Measurements from ENCODE around the gene OVCA2. TPM values are rescaled to one million over a fixed set of nuclear protein-coding genes. Genes with fewer than 3 reads are reported as not detected.

Gene OVCA2
- total and polyA plus RNA-seq, 2 donors (not counting 3 experiments of a cell fraction or from before 2014, with no cell fraction given) = 41.3 to 84.2 TPM

- H3K27ac ChIP-seq (ENCODE audit: insufficient read depth, low read depth, low read length) = no peak overlapping the region
- no peaks in the 10 kb centered on the region for H3K9me1 ChIP-seq (replicated peaks; ENCODE audit: control insufficient read depth, extremely low read depth, insufficient read depth, low read length)
- H3K36me3 ChIP-seq (ENCODE audit: control insufficient read depth in 2 of 2, extremely low read depth in 1 of 2, insufficient read depth in 2 of 2, low read length in 2 of 2) = peaks cover 5 to 9% of the 10 kb centered on the region in 2 experiments
- no peak overlapping the region for H3K4me3 ChIP-seq (replicated peaks in 1 of 3; ENCODE audit: insufficient read depth in 1 of 3, low read depth in 1 of 3, low read length in 3 of 3)
- H3K79me2 ChIP-seq (ENCODE audit: control insufficient read depth, insufficient read depth, low read length) = peaks cover 17% of the 10 kb centered on the region
- ChIA-PET CTCF (interaction anchor here (1.0 to 1.3 kb wide), 2 partner anchors 135 to 201 kb away, joined by 3 to 8 read pairs; no protein-coding TSS in a partner anchor), POLR2A (interaction anchor here (0.7 kb wide), 1 partner anchor 201 kb away, joined by 7 read pairs; no protein-coding TSS in a partner anchor)
- peaks cover 7% of the 10 kb centered on the region for H3K4me1 ChIP-seq (ENCODE audit: control insufficient read depth, extremely low read depth, insufficient read depth, low read length)
- dilution Hi-C loops (cut with MboI; ENCODE audit: extremely low pct_ligation_motif_present, low sequenced_read_pairs) = no loop called here
- H4K20me1 ChIP-seq (replicated peaks; ENCODE audit: control insufficient read depth, extremely low read depth, insufficient read depth, low read length) = no peaks in the 10 kb centered on the region
- H3K4me2 ChIP-seq (ENCODE audit: insufficient read depth, low read length) = no peak overlapping the region
- no peaks in the 10 kb centered on the region for H3K9me3 ChIP-seq (replicated peaks; ENCODE audit: control insufficient read depth, insufficient read depth, low read length)
- no peak overlapping the region for H2AFZ ChIP-seq (ENCODE audit: low read depth, low read length)
- peak; percentile 59 for FAIRE-seq
- intact Hi-C loops (cut with micrococcal nuclease) = no loop called here
- DNase-seq (ENCODE audit: low read depth, low spot score) = no peak
- TF ChIP-seq, protein P1, sequence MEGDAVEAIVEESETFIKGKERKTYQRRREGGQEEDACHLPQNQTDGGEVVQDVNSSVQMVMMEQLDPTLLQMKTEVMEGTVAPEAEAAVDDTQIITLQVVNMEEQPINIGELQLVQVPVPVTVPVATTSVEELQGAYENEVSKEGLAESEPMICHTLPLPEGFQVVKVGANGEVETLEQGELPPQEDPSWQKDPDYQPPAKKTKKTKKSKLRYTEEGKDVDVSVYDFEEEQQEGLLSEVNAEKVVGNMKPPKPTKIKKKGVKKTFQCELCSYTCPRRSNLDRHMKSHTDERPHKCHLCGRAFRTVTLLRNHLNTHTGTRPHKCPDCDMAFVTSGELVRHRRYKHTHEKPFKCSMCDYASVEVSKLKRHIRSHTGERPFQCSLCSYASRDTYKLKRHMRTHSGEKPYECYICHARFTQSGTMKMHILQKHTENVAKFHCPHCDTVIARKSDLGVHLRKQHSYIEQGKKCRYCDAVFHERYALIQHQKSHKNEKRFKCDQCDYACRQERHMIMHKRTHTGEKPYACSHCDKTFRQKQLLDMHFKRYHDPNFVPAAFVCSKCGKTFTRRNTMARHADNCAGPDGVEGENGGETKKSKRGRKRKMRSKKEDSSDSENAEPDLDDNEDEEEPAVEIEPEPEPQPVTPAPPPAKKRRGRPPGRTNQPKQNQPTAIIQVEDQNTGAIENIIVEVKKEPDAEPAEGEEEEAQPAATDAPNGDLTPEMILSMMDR (IDR thresholded peaks at IDR 0.05; ENCODE audit: extremely low read depth in 1 of 2, insufficient read depth in 1 of 2, low read depth in 1 of 2, low read length in 2 of 2) = no peak
- TF ChIP-seq EZH2 (IDR thresholded peaks at IDR 0.05; ENCODE audit: borderline replicate concordance, low read depth, low read length, severe bottlenecking) = no peak
- TF ChIP-seq POLR2A (IDR thresholded peaks at IDR 0.05; ENCODE audit: low read depth, low read length) = peak; percentile 38
- H3K27me3 ChIP-seq (ENCODE audit: control insufficient read depth in 2 of 2, insufficient read depth in 2 of 2, low read length in 2 of 2) = no peaks in the 10 kb centered on the region
- BruUV-seq (replicated peaks) = no TSS peak
- H3K9ac ChIP-seq (replicated peaks; ENCODE audit: extremely low read depth, insufficient read depth, low read length) = no peak overlapping the region
Observed at GRCh38 chr17:2043785-2044184, 2.0 kb downstream of the OVCA2 start.

DNA sequence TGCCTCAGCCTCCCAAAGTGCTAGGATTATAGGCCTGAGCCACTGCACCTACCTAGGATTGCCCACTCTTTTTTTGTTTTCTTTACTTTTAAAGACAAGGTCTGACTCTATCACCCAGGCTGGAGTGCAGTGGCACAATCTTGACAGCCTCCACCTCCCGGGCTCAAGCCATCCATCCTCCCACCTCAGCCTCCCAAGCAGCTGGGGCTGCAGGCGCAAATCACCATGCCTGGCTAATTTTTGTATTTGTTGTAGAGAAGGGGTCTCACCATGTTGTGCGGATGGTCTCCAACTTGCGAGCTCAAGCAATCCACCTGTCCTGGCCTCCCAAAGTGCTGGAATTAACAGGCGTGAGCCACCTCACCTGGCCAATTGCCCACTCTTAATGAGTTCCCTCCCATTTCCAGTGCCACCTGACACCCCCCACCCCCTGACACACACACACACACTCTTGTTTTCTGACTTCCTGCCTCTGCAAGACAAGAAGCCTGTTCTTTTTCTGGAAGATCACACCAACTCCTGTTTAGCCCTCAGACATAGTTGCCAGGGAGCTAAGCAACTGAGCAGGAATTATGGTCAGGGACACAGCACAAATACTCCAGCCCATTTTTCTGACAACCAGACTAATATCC lies 2.6 kb downstream of the OVCA2 start:
- Histone ChIP-seq H3K79me2 (ENCODE audit: control insufficient read depth, insufficient read depth, low read length) (peaks cover 17% of the 10 kb centered on the region), H3K27me3 (ENCODE audit: control insufficient read depth in 2 of 2, insufficient read depth in 2 of 2, low read length in 2 of 2) (no peaks in the 10 kb centered on the region)
- POLR2A ChIA-PET = interaction anchor here (0.7 kb wide), 1 partner anchor 200 kb away, joined by 7 read pairs; no protein-coding TSS in a partner anchor

More for the DNA sequence above, 2.6 kb downstream of the OVCA2 start:
- H3K9me3 ChIP-seq (replicated peaks; ENCODE audit: control insufficient read depth, insufficient read depth, low read length) = no peaks in the 10 kb centered on the region
- H3K27ac ChIP-seq (ENCODE audit: insufficient read depth, low read depth, low read length) = no peak overlapping the region
- dilution Hi-C loops (cut with MboI; ENCODE audit: extremely low pct_ligation_motif_present, low sequenced_read_pairs) (no loop called here), intact Hi-C loops (cut with micrococcal nuclease) (no loop called here)
- FAIRE-seq (no peak), DNase-seq (ENCODE audit: low read depth, low spot score) (no peak)
- H3K9me1 ChIP-seq (replicated peaks; ENCODE audit: control insufficient read depth, extremely low read depth, insufficient read depth, low read length) = no peaks in the 10 kb centered on the region
- H3K4me2 ChIP-seq (ENCODE audit: insufficient read depth, low read length) = no peak overlapping the region
- no peak for TF ChIP-seq JUN (IDR thresholded peaks at IDR 0.05; ENCODE audit: borderline replicate concordance, insufficient read depth, insufficient read length, low read depth)
- no peak for TF ChIP-seq MAX (IDR thresholded peaks at IDR 0.05; ENCODE audit: insufficient read depth, insufficient read length)
- no peaks in the 10 kb centered on the region for H4K20me1 ChIP-seq (replicated peaks; ENCODE audit: control insufficient read depth, extremely low read depth, insufficient read depth, low read length)
- H3K9ac ChIP-seq (replicated peaks; ENCODE audit: extremely low read depth, insufficient read depth, low read length) = no peak overlapping the region
- H2AFZ ChIP-seq (ENCODE audit: low read depth, low read length) = no peak overlapping the region
- H3K4me3 ChIP-seq (replicated peaks in 1 of 3; ENCODE audit: insufficient read depth in 1 of 3, low read depth in 1 of 3, low read length in 3 of 3) = no peak overlapping the region
- H3K36me3 ChIP-seq (ENCODE audit: control insufficient read depth in 2 of 2, extremely low read depth in 1 of 2, insufficient read depth in 2 of 2, low read length in 2 of 2) = peaks cover 5 to 9% of the 10 kb centered on the region in 2 experiments
- BruUV-seq (replicated peaks) = no TSS peak
- peaks cover 11% of the 10 kb centered on the region for H3K4me1 ChIP-seq (ENCODE audit: control insufficient read depth, extremely low read depth, insufficient read depth, low read length)
- CTCF ChIA-PET = interaction anchor here (1.0 to 1.3 kb wide), 3 partner anchors 136 to 201 kb away, joined by 3 to 8 read pairs (median 3); no protein-coding TSS in a partner anchor

All from endothelial cell of umbilical vein (primary cell).